Ovary (tissue), 3 donors: Measurements from ENCODE around the gene ARNT2.

Experiments
- CTCF ChIP-seq, 3 donors: fragments of 450-650 bp in 2 of 3; fragments of 200-600 bp in 1 of 3; IDR thresholded peaks; one replicate each; pipeline versions ENCODE4 v1.5.1 to v1.8.0; 2016 to 2022; ENCODE audit warnings: antibody characterized with exemption in 3 of 3, mild to moderate bottlenecking in 1 of 3
- EP300 ChIP-seq: sonication (generic); formaldehyde crosslinking; IDR thresholded peaks from one replicate; pipeline ENCODE4 v1.6.1; 2017; ENCODE audit warnings: antibody characterized with exemption
- donor health status: DM: no; HTN: no; CAD: no.

- no peak for TF ChIP-seq CTCF (IDR thresholded peaks at IDR 0.05)
- TF ChIP-seq EP300, result no peak
Observed at GRCh38 chr15:80462836-80463512, 58.8 kb downstream of the ARNT2 start.
